Urothelium cell line (cell line): ENCODE measurements around the gene ZBTB2.
"Not testable (repeated sequence)": the region's sequence is repeated elsewhere in the genome, so short reads cannot be mapped to it uniquely, and the experiment has no call there.

Experiments used
- DNase-seq: peaks from one replicate; pipeline ENCODE4 v3.0.0; 2011; ENCODE audit warnings: low spot score, mixed read lengths
- FAIRE-seq: peaks from 2 replicates; lab custom pipeline; 2011; peaks lifted over from hg19 to GRCh38; lab: Jason Lieb, UNC

The ZBTB2 gene

DNA sequence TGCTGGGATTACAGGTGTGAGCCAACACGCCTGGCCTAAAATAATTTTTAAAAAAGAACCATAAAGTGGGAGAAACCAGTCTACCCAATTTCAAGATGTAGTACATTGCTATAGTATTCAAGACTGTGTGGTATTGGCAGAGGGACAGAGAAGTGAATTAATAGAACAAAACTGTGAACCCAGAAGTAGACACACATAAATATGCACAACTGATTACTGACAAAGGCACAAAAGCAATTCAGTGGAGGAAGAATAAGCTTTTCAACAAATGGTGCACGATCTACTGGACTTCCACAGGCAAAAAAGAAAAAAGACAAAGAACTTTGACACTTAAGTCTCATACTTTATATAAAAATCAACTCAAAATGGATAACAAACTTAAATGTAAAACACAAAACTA, 15.5 kb downstream of the ZBTB2 start:
- DNase-seq: no peak

DNA sequence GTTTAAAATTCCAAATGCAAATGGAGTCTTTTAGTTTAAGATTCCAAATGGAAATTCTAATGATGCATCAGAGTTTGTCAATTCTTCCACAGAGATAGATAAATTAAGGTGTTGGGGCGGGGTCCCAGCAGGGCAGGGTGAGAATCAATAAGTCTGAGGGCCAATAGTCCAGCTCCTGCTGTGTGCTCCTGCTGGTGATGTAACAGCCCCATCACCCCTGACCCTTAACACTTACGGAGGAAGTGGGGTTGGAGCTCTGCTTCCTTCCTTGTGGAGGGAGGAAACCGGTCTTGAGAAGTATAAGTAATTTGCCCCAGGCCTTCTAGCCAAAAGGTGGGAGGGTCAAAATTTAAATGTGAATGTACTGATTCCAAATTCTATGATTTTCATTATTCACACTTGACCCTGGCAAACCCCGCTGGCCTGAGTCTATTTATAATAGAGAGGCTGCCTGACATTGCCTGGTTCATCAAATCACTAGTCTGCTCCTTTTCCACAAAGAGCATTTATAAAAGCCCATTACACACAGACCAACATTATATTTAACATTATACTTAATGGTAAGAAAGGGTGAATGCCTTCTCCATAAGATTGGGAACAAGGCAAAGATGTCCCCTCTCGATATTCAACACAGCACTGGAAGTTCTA, 17.2 kb downstream of the ZBTB2 start:
- DNase-seq (no peak), FAIRE-seq (no peak)

More for the DNA sequence above, 15.5 kb downstream of the ZBTB2 start:
- FAIRE-seq: no peak

DNA sequence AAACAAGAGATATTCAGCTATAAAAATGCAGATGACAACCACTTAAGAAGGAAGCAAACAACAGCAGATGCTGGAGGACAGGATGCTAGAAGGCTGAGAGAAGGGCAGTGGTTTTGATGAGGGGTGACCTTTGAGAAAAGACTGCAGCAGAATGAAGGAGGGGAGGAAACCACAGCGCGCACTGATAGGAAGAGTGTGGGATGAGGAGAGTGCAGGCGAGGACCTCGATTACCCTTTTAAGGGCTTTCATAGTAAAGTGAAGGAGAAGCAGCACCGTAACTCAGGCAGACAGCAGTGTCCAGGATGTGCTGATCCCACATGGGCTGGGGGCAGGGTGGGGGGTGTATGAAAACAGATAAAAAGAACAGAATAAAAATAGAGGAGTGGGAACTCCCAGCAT, 19.2 kb downstream of the ZBTB2 start:
- no peak for DNase-seq
- FAIRE-seq: no peak

DNA sequence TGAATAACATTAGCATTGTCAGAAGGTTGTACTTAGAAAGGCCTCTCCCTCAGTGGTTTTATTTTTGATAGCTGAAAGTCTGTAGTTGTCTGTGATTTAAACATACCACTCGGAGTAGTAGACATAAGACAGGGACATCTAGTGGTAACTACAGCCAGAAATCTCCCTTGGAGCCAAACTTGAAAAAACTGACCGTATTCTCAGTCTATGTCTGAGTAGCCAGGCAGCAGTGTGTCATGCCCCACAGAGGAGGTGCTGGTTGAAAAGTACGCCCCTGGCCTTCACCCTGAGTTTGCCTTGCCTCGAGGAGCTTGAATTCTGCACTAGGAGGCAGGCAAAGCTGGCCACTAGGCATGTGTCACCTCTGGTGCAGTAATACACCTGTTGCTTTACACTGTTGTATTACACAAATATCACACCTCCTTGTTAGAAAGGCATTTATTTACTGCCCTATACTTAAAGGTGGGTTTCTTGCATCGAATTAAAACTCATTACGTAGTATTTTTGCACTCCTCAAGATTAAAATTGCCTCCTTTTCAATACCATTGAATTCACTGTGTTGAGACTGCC, 20.8 kb downstream of the ZBTB2 start:
- FAIRE-seq: no peak

DNA sequence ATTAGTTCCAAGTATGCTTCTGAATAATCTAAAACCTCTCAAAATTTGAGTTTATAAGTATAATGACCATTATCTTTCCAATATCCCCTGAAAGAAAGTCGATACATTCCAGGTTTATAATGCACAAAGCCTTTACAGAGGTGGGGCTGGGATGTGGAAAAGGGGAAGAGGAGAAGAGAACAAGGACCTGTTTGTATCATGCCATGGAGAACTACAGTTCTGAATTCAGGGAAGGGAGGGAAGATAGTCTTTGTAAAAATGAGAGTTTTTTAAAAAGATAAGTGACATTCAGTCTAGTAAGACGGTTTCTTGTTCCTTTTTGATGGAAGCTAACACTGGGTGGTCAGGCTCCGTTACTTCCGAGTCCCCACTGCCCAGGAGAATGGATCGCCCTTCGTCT, 26.1 kb downstream of the ZBTB2 start:
- DNase-seq (no peak), FAIRE-seq (no peak)

More for the DNA sequence above, 20.8 kb downstream of the ZBTB2 start:
- DNase-seq: no peak

DNA sequence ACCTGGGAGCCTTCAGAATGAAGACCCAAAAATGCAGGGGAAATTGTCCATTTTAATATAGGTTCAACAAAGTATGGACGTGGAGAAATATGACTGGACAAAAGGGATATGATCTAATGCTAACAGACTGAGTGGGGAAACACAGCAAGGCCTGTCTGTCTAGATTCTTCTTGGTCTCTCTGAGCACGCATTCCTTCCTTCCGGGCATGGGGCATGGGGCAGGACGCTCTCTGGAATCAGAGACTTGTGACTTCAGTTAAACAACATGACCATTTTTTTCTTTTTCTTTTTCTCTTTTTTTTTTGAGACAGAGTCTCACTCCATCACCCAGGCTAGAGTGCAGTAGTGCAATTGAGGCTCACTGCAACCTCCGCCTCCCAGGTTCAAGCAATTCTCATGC, 31.9 kb downstream of the ZBTB2 start:
- DNase-seq (no peak), FAIRE-seq (no peak)

DNA sequence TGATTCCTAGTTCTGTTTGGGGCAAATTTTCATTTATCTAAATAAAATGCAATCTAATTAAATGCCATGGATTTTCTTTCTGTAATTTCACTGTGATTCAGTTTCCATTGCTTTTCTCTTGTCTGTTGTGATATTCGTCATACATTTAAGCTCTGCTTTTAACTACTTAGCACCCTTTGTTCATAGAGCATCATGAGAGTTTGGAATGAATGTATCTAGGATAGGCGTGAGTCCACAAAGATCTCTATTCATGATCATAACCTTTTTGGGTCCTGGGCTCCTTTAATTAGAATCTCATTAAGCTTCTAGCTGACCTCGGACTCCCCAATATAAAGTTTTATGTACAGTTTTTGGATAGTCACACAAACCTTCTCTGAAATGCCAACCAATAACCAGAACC, 32.9 kb downstream of the ZBTB2 start:
- no peak for FAIRE-seq
- DNase-seq: no peak

DNA sequence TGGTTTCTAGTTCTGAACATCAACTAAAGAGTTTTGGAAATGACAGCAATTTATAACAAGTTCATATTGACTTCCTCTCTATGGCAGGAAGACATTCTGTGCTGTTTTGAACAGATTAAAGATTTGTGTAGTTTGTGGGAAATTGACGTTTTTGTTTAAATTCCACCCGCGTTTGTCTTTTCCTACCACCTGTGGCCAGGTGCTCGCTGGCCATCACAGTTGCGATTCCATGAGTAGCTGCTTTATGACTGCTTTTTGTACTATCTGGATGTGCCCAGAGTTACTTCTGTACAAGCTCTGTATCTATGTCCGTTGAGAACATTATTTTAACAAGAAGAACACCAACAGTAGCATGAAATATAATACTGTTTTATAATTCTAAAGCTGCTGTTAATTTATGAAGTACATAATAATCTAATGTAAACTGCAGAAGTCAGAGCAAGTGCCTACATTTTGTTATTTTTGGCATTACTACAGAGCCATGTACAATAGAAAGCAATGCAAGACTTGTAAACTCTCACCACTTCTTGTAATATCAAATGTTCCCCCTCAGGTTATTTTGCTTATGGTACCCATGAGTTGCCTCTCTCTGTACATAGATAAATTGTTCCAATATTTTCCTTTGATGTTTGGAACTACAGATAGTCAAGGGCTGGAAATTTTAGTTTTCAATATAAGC, 33.5 kb downstream of the ZBTB2 start:
- FAIRE-seq: no peak
- no peak for DNase-seq

DNA sequence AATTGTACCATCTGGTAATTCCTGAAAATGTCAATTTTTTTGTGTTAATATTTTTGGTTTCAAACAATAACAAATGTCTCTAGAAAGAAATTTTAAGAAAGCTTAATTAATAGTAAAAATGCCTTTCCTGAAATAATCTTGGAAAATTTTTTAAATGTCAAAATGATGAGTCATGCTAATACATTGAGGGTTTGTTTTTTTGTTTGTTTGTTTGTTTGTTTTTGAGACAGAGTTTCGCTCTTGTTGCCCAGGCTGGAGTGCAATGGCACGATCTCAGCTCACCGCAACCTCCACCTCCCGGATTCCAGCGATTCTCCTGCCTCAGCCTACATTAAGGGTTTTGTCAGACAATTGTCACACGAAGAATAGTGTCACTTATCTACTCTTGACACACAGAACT, 34.4 kb downstream of the ZBTB2 start:
- FAIRE-seq, DNase-seq: not testable (repeated sequence)

DNA sequence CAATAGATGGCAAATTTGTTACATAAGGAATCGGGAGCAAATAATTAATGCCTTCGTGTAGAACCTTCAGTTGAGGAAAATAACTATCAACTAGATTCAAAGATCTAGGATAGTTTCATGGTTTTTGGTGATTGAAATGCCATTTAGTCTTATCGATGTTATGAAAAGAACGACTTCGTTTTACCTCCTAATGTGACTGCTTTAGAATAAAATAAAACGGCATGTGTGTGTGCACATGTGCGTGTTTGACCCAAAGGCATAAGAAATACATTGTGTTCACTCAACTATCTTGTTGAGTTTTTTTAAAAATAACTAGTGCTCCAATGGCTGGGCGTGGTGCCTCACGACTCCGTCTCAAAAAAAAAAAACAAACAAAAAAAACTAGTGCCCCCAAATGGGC, 37.6 kb downstream of the ZBTB2 start:
- no peak for FAIRE-seq

DNA sequence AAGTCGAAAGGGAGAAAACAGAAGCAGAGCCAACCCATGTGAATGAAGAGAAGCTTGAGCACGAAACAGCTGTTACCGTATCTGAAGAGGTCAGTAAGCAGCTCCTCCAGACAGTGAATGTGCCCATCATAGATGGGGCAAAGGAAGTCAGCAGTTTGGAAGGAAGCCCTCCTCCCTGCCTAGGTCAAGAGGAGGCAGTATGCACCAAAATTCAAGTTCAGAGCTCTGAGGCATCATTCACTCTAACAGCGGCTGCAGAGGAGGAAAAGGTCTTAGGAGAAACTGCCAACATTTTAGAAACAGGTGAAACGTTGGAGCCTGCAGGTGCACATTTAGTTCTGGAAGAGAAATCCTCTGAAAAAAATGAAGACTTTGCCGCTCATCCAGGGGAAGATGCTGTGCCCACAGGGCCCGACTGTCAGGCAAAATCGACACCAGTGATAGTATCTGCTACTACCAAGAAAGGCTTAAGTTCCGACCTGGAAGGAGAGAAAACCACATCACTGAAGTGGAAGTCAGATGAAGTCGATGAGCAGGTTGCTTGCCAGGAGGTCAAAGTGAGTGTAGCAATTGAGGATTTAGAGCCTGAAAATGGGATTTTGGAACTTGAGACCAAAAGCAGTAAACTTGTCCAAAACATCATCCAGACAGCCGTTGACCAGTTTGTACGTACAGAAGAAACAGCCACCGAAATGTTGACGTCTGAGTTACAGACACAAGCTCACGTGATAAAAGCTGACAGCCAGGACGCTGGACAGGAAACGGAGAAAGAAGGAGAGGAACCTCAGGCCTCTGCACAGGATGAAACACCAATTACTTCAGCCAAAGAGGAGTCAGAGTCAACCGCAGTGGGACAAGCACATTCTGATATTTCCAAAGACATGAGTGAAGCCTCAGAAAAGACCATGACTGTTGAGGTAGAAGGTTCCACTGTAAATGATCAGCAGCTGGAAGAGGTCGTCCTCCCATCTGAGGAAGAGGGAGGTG, 38.7 kb downstream of the ZBTB2 start:
- DNase-seq (no peak), FAIRE-seq (no peak)

More for the DNA sequence above, 37.6 kb downstream of the ZBTB2 start:
- no peak for DNase-seq

DNA sequence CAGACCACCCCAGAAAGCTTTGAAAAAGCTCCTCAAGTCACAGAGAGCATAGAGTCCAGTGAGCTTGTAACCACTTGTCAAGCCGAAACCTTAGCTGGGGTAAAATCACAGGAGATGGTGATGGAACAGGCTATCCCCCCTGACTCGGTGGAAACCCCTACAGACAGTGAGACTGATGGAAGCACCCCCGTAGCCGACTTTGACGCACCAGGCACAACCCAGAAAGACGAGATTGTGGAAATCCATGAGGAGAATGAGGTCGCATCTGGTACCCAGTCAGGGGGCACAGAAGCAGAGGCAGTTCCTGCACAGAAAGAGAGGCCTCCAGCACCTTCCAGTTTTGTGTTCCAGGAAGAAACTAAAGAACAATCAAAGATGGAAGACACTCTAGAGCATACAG, 39.6 kb downstream of the ZBTB2 start:
- DNase-seq (no peak), FAIRE-seq (no peak)

DNA sequence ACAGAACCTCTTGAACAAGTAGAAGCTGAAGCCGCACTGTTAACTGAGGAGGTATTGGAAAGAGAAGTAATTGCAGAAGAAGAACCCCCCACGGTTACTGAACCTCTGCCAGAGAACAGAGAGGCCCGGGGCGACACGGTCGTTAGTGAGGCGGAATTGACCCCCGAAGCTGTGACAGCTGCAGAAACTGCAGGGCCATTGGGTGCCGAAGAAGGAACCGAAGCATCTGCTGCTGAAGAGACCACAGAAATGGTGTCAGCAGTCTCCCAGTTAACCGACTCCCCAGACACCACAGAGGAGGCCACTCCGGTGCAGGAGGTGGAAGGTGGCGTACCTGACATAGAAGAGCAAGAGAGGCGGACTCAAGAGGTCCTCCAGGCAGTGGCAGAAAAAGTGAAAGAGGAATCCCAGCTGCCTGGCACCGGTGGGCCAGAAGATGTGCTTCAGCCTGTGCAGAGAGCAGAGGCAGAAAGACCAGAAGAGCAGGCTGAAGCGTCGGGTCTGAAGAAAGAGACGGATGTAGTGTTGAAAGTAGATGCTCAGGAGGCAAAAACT, 40.1 kb downstream of the ZBTB2 start:
- DNase-seq (no peak), FAIRE-seq (no peak)

DNA sequence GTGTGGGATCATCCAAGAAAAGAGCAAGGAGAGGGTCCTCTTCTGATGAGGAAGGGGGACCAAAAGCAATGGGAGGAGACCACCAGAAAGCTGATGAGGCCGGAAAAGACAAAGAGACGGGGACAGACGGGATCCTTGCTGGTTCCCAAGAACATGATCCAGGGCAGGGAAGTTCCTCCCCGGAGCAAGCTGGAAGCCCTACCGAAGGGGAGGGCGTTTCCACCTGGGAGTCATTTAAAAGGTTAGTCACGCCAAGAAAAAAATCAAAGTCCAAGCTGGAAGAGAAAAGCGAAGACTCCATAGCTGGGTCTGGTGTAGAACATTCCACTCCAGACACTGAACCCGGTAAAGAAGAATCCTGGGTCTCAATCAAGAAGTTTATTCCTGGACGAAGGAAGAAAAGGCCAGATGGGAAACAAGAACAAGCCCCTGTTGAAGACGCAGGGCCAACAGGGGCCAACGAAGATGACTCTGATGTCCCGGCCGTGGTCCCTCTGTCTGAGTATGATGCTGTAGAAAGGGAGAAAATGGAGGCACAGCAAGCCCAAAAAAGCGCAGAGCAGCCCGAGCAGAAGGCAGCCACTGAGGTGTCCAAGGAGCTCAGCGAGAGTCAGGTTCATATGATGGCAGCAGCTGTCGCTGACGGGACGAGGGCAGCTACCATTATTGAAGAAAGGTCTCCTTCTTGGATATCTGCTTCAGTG, 40.8 kb downstream of the ZBTB2 start:
- no peak for FAIRE-seq
- no peak for DNase-seq

DNA sequence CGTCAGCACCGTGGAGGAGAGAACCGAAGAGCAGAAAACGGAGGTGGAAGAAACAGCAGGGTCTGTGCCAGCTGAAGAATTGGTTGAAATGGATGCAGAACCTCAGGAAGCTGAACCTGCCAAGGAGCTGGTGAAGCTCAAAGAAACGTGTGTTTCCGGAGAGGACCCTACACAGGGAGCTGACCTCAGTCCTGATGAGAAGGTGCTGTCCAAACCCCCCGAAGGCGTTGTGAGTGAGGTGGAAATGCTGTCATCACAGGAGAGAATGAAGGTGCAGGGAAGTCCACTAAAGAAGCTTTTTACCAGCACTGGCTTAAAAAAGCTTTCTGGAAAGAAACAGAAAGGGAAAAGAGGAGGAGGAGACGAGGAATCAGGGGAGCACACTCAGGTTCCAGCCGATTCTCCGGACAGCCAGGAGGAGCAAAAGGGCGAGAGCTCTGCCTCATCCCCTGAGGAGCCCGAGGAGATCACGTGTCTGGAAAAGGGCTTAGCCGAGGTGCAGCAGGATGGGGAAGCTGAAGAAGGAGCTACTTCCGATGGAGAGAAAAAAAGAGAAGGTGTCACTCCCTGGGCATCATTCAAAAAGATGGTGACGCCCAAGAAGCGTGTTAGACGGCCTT, 41.6 kb downstream of the ZBTB2 start:
- FAIRE-seq: no peak
- DNase-seq: no peak

DNA sequence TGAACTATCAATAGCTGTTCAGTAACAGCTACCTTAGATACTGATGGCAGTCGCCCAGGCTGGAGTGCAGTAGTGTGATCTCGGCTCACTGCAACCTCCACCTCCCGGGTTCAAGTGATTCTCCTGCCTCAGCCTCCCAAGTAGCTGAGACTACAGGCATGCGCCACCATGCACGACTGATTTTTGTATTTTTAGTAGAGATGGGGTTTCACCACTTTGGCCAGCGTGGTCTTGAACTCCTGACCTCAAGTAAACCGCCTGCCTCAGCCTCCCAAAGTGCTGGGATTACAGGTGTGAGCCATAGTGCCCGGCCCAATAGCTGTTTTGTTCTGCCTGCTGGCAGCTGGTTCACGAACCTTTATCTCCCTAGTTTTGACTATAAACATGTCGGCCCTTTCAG, 48.6 kb downstream of the ZBTB2 start:
- not testable (repeated sequence) for FAIRE-seq, DNase-seq

DNA sequence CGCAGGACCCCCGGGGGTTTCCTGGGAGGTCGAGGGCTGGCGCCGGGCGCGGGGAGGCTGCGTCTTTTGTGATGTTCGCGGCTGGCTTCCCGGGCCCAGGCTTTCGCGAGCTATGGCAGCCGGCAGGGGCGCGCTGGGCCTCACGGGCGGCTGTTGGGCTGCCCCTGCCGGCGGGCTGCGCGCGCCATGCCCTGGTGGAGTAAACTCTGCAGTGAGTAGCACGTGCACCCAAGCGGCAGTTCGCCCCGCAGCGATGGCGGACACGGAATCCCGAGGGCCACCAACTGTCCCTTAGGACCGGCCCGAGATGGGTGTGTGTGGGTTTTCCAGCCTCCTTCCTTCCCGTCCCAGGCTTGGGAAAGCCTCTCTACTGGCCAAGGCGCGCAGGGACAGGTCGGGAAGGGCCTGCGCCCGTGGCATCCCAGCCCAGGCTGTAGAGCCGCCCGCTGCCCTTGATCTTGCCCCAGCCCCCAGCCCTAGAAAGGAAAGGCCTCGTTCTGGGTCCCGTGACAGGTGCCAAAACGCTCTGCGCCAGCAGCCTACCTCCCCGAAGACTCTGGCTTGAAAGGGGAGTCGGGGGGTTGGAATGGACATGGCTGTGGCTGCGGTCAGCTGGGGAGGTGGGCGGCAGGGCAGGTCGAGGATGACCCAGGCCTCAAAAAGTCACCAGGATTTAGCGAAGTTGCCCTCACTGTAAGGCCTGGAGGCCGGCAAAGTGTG, 49.7 kb downstream of the ZBTB2 start:
- no peak for DNase-seq
- no peak for FAIRE-seq

DNA sequence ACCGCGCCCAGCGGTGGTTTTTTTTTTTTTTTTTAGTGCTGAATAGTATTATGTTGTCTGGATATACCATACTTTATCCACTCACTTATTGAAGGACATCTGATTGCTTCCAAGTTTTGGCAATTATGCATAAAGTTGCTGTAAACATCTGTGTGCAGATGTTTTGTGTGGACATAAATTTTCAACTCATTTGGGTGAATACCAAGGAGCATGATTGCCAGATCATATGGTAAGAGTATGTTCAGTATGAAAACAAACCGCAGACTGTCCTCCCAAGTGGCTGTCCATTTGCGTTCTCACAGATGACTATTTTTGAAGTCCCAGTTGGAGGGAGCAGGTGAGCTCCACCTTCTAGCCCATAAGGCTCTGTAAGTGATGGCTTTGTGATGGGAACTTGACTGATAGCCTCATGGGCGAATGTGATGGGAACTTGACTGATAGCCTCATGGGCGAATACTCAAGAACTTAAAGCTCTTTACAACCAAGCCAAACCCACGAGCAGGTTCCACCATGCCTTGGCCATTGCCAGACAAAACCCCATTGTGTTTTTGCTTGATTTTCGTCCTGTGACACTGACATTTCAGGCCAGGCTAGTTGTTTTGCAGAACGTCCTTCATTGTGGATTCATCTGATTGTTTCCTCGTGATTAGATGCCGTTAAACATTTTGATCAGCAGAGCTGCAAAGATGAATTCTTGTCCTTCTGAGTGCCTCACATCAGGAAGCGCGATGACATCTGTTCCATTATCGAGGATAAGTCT, 51.0 kb downstream of the ZBTB2 start:
- FAIRE-seq: no peak

More for the DNA sequence above, 51.0 kb downstream of the ZBTB2 start:
- no peak for DNase-seq
